ENCODE data around the gene HCN2.

HCN2 gene

DNA sequence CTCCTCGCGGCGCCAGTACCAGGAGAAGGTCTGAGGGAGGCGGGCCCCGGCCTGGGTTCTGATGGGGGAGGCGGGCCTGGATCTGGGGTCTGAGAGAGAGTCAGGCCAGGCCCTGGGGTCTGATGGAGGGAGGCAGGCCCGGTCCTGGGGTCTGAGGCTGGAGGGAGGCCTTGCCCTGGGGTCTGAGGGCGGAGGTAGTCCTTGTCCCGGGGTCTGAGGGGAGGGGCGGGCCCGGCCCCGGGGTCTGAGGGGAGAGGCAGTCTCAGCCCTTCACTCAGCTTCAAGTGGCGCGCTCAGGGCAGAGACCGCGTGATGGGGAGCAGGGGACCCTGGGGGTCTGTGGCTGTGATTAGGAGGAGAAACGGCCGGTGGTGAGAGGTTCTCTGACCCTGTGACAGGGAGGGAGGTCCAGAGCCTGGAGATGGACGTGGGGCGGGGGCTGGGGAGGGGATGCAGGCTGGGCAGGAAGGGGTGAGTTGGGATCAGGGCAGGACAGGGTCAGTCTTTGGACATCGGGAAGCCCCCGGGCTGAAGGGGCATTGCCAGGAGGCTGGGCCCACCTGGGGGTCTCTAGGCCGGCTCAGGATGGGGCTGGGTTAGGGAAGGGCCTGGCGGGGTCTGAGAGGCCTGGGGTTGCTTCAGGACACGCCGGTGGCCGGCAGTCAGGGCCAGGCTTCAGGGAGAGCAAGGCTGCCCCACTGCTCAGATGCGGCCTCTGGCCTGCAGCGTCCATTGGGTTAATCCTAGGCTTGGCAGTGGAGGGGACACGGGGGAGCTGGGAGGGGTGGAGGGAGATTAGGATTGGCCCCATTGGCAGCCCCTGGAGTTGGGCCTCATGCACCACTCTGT lies 18.7 kb downstream of the HCN2 start:
- no peak overlapping the region for H3K4me3 ChIP-seq (ENCODE audit: low read length)
- no peak for DNase-seq (ENCODE audit: low read depth)
- TF ChIP-seq, protein P1, sequence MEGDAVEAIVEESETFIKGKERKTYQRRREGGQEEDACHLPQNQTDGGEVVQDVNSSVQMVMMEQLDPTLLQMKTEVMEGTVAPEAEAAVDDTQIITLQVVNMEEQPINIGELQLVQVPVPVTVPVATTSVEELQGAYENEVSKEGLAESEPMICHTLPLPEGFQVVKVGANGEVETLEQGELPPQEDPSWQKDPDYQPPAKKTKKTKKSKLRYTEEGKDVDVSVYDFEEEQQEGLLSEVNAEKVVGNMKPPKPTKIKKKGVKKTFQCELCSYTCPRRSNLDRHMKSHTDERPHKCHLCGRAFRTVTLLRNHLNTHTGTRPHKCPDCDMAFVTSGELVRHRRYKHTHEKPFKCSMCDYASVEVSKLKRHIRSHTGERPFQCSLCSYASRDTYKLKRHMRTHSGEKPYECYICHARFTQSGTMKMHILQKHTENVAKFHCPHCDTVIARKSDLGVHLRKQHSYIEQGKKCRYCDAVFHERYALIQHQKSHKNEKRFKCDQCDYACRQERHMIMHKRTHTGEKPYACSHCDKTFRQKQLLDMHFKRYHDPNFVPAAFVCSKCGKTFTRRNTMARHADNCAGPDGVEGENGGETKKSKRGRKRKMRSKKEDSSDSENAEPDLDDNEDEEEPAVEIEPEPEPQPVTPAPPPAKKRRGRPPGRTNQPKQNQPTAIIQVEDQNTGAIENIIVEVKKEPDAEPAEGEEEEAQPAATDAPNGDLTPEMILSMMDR (conservative IDR thresholded peaks at IDR 0.05; ENCODE audit: low read length): no peak

DNA sequence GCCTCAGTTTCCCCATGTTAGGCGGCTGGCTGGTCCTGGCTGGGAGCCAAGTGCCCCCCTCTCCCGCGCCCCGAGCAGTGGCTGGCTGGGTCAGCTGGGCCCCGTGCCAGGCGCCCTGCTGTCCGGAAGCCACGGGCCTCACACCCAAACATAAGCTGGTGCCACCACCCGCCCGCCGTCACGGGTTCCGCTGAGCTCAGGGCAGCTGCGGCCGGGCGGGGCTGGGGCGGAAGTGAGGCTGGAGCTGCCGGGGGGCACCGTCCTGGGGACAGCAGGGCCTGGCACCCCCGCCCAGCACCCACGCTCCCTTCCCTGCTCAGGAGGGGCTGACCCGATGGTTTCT lies 19.3 kb downstream of the HCN2 start:
- DNase-seq (ENCODE audit: low read depth): no peak
- H3K4me3 ChIP-seq (ENCODE audit: low read length): no peak overlapping the region
- TF ChIP-seq, protein P1 (conservative IDR thresholded peaks at IDR 0.05; ENCODE audit: low read length): no peak

DNA sequence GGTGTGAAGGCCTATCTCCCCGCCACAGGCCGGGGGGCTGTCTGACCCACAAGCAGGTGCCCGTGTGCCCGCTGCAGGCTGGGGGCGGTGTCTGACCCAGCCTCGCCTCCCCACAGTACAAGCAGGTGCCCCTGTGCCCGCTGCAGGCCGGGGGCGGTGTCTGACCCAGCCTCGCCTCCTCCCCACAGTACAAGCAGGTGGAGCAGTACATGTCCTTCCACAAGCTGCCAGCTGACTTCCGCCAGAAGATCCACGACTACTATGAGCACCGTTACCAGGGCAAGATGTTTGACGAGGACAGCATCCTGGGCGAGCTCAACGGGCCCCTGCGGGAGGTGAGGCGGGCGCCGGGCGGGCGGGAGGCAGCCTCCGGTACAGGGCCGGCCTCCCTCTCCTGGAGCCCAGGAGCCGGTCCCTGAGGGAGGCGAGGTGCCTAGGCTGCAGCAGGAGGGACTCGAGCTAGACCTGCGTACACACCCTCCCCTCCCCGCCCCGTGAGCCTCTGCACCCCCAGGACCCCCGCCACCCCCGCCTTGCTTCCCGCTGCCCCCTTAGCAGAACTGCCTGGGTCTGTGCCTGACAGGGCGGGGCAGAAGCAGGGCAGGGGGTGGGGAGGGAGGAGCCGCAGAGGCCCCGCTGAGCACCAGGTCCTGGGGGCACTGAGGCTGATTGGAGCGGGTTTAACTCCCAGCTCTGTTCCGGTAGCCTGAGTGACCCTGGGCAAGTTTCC lies 20.6 kb downstream of the HCN2 start:
- TF ChIP-seq, protein P1 (conservative IDR thresholded peaks at IDR 0.05; ENCODE audit: low read length): no peak
- DNase-seq (ENCODE audit: low read depth): no peak
- no peak overlapping the region for H3K4me3 ChIP-seq (ENCODE audit: low read length)

DNA sequence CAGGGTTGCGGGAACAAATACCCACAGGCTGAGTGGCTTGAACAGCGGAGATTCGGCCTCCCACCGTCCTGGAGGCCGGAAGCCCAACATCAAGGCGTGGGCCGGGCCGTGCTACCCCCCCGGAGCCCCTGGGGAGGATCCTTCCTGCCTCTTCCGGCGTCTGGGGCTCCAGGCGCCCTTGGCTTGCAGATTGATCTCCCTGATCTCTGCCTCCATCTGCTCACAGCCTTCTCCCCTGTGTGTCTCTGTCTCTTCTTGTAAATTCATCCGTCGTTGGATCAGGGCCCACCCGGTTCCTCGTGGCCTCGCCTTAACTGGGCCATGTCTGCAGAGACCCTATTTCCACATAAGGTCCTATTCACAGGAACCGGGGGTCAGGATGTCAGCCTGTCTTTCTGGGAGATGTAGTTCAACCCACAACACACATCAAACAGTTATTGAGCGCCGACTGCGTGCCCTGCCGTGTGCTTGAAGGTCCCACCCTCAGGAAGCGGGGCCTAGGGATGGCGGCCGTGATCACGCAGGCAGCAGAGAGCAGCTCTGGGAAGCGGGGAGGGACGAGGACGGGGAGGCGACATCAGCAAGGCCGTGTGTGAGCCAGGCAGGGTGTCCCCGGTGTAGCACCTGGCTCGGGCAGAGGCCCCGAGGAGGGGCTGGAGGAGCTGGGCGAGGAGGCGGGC lies 21.3 kb downstream of the HCN2 start:
- peak; percentile 74 for DNase-seq (ENCODE audit: low read depth)
- no peak overlapping the region for H3K4me3 ChIP-seq (ENCODE audit: low read length)
- TF ChIP-seq, protein P1 (conservative IDR thresholded peaks at IDR 0.05; ENCODE audit: low read length): no peak

DNA sequence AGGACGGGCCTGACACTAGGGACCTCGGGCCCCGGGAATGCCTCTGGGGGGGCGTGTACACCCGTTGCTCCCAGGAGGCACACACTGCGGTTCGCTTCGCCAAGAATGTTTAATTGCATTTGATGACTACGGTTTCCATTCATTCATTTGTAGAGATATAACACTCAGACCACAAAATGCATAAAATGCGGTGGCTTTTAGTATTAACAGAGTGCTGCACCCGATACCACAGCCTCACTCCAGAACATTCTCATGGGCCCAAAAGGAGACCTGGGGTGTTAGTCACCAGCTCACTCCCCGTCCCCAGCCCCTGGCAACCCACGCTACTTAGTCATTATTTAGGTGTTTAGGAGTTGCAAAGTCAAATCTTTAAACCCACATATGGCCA lies 21.8 kb downstream of the HCN2 start:
- peak; percentile 97 for DNase-seq (ENCODE audit: low read depth)
- H3K4me3 ChIP-seq (ENCODE audit: low read length): no peak overlapping the region
- TF ChIP-seq, protein P1 (conservative IDR thresholded peaks at IDR 0.05; ENCODE audit: low read length): no peak

DNA sequence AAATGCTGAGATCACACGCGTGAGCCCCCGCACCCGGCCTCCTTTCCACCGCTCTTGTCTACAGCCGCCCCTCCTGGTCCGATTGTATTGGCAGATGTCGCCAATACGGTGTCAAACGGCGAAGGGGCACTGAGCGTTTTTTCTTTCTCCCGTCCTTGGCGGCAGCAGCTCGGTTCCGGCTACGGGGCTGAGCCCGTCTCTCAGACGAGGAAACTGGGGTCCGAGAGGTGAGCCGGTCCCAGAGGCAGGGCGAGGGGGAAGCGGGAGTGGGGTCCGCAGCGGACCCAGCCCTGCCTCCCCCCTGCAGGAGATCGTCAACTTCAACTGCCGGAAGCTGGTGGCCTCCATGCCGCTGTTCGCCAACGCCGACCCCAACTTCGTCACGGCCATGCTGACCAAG lies 23.3 kb downstream of the HCN2 start:
- no peak for DNase-seq (ENCODE audit: low read depth)
- TF ChIP-seq, protein P1 (conservative IDR thresholded peaks at IDR 0.05; ENCODE audit: low read length): no peak
- H3K4me3 ChIP-seq (ENCODE audit: low read length): no peak overlapping the region

Data from AG10803 (cell line).